ENCODE data around the gene MEI1.
"Not testable (repeated sequence)": the region's sequence is repeated elsewhere in the genome, so short reads cannot be mapped to it uniquely, and the experiment has no call there.

The MEI1 gene

DNA sequence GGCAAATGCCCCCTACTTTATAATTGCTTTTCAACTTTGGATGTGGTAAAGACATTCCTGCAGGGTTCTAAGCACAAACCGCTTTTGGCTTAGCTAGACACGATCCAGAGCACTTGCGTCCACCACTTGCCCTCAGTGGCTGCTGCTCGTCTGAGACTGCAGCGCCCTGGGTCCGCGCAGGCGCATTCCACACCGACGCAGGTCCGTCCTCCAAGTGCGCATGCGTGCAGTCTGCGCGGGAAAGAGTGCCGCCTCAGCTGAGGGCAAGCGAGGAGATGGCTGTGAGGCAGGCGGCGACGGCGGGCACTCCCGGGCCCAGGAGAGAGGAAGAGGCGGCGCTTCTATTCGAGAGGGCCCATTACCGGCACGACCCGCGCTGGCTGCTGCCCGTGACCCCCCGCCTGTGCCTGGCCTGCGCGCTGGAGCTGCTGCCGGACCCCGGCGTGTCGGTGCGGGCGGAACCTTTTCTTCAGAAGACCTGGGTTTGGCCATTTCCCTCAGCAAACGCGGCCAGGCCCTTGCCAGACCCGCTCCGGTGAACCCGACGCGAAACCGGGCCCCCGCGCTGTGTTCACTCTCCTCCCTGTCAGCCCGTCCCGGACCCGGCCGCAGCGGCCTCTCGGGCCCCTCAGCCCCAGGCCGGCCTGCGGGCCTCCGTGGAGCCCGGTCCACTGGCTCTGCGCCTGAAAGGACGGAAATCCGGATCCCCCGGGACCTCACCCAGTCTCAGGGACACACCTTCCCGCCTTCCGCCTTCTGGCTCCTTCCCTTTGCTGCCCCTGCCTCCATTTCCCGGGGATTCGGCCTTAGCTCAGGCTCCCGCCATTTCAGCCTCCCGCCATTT, at the start of gene MEI1:
Gene MEI1 (plus strand): TSS at position 240 of the 844 bp plus-strand sequence. CDS start 36 bp downstream, at position 276.
- peak; percentile 92 for DNase-seq (ENCODE audit: low spot score)

- no peak for DNase-seq (ENCODE audit: low spot score)
These were observed 49.1 kb upstream of the MEI1 start for GRCh38 chr22:41650229-41650628.

- DNase-seq (ENCODE audit: low spot score): no peak
These were observed 48.5 kb upstream of the MEI1 start for GRCh38 chr22:41650821-41651220.

- no peak for DNase-seq (ENCODE audit: low spot score)
These were observed 45.0 kb upstream of the MEI1 start for GRCh38 chr22:41654322-41654721.

- DNase-seq (ENCODE audit: low spot score): no peak
These were observed 42.7 kb upstream of the MEI1 start for GRCh38 chr22:41656556-41656955.

DNA sequence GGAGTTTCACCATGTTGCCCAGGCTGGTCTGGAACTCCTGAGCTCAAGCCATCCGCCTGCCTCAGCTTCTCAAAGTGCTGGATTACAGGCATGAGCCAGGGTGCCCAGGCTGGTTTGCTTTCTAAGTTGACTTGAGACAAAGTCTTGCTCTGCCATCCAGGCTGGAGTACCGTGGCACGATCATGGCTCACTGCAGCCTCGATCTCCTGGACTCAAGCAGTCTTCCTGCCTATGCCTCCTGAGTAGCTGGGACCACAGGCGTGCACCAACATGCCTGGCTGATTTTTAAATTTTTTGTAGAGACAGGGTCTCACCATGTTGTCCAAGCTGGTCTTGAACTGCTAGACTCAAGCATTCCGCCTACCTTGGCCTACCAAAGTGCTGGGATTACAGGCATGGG, 41.6 kb upstream of the MEI1 start:
- no peak for DNase-seq (ENCODE audit: low spot score)

DNA sequence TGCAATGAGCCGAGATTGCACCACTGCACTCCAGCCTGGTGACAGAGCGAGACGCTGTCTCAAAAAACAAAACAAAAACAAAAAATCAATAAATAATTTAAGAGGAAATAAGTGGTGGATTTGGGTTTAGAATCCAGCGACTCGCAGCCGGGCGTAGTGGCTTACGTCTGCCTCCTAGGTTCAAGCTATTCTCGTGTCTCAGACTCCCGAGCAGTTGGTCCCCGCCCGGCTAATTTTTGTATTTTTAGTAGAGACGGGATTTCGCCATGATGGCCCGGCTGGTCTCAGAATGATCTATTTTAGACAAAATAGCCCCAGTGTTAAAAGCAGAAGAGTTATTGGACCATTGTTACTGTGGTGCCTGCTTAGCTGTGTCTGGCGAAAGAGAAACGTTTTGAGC, 40.4 kb upstream of the MEI1 start:
- no peak for DNase-seq (ENCODE audit: low spot score)

DNA sequence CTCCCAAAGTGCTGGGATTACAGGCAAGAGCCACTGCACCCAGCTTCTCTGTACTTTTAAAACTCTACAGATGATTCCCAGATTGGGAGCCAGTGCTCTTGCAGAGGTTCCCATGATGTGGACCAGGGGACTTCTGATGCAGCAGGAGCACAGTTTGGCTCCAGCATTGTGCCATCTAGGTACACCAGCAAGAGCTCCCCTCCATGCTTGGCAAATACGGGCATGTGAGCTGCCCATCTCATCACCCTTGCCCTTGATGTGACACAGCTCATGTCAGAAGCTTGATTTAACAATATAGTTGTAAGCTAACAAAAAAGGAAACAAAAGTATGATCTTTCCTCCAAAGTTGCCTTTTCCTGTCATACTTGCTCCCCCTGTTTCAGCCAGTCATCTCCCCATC, 39.4 kb upstream of the MEI1 start:
- no peak for DNase-seq (ENCODE audit: low spot score)

DNA sequence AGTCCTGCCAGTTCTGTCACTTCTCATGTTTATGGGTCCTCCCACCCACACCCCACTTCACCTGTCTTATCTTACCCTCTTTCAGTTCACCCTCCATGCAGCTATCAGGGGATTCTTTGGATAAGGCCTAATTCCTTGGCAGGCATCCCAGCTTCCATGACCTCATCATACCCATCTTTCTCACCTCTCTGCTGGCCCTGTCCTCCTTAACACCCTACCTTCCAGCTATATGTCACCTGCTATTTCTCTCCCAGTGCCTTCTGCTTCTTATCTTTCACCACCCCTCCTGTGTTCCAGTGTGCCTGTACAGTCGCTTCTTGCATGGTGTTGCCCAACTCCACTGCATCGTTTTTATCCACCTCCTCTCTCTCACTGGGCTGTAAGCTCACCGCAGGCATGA, 38.9 kb upstream of the MEI1 start:
- DNase-seq (ENCODE audit: low spot score): no peak

GRCh38 chr22:41661088-41661487, 38.2 kb upstream of the MEI1 start:
- no peak for DNase-seq (ENCODE audit: low spot score)

GRCh38 chr22:41661713-41662112, 37.6 kb upstream of the MEI1 start:
- DNase-seq (ENCODE audit: low spot score): no peak

- DNase-seq (ENCODE audit: low spot score): not testable (repeated sequence)
These were observed 35.7 kb upstream of the MEI1 start for GRCh38 chr22:41663594-41663993.

DNA sequence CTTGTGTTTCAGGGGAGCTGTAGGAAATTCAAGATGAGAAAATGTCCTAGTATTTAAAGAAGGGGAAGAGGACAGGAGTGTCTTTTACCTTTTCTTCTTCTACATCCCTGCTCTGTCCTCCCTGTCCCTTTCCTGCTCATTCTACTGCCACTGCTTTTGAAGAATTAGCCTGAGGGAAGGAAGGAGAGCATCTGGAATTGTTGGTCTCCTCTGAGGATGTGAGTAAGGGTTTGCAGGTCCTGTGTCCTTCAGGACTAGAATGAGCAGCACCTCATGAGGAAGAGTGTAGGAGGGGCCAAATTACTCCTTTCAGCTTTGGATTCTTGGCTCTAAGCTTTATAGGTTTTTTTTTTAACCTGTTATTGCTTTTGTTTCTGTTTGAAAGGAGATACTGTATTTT, 34.8 kb upstream of the MEI1 start:
- no peak for DNase-seq (ENCODE audit: low spot score)

DNA sequence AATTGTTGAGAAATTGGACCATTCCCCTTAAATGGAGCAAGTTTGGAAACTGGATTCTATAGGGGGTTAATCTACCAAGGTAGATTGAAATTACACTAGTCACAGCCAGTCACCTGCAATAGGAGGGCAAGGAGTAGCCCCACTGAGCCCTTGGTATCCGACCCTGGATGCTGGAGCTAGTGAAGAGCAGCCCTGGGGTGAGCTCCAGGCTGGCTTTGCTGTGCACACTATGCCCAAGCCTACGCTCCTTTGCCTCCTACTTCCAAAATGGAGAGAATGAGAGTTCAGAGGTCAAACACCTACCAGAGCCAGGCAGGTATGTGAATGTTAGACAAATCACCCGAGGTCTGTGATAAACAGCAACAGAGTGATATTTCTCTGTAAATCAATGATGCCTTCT, 34.4 kb upstream of the MEI1 start:
- DNase-seq (ENCODE audit: low spot score): no peak

DNA sequence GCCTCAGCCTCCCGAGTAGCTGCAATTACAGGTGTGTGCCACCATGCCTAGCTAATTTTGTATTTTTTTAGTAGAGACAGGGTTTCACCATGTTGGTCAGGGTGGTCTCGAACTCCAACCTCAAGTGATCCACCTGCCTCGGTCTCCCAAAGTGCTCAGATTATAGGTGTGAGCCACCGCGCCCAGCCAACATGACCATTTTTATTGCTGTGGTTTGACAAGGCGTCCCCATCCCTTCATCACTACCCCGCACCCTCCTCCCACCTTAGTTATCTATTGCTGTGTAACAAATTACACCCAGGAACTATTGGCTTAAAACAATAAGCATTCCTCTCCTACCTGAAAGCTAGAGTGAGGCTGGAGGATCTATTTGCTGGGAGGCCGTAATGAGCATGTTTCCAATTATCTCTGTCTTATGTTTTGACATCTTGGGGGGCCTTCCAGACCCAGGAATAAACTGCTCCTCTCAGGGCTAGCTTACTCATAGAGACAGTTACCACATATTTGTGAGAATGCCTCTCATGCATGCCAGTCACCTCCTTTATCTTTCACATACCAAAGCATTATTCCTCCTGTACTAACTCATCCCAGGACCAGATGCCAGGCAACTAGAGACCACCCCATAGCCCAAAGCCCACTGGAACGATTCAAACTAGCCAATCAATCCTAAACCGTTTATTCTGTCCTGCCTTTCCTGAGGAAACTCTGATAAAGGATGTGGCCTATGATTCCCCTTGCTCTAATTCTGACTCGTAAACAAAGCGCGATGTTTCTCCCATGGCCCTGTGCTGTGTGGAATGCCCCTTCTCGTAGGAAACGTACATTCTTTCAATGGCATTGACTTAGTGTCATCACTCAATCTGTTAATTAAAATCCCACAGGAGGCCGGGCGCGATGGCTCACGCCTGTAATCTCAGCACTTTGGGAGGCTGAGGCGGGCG, 30.1 kb upstream of the MEI1 start:
- no peak for DNase-seq (ENCODE audit: low spot score)

- DNase-seq (ENCODE audit: low spot score): not testable (repeated sequence)
These were observed 27.2 kb upstream of the MEI1 start for GRCh38 chr22:41672096-41672495.

DNA sequence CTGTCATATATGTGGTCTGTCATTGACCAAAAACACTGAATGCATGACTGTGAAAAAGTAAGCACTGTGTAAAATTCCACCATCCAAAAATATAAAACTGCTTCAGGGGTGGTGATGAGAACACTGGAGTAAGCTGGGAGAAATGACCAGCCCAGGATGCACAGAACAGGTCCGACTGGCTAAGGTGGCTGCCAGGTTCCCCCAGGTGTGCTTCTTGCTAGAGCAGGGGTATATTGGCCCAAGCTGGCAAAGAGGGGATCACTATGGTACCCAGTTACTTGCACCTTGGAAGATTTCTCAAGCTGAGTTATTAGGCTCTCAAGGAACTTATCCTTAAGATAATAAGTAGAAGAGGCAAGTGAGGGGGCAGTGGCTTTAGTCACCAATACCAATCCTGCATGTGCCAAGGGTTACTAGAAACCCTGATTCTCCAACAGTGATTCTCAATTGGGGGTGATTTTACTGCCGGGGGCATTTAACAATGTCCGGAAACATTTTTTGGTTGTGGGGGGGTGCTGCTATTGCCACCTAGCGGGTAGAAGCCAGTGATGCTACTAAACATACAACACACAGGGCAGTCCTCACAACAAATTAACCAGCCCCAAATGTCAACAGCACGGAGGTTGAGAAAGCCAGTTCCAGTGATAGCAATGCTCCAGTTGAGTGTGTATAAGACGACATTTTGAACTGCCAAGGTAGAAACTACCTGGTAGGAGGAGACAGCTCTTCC, 26.4 kb upstream of the MEI1 start:
- DNase-seq (ENCODE audit: low spot score): no peak

GRCh38 chr22:41674846-41675340, 24.4 kb upstream of the MEI1 start:
- no peak for DNase-seq (ENCODE audit: low spot score)

DNA sequence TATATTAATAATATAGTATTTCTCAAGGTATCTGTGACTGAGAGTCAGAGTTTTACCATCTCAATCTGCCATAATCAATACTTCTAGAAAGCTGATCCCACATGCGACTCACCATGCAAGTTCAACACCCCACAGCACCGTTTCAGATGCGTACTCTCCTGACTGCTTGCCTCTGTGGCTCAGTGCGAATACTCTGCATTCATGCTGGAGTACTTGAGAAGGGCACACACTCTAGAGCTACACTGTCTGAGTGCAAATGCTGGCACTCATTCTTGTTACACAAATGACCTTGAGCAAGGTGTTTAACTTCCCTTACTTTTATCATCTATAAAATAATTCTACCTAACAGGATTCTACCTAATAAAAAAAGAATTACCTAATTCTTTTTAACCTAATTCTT, 23.2 kb upstream of the MEI1 start:
- DNase-seq (ENCODE audit: low spot score): no peak

- DNase-seq (ENCODE audit: low spot score): no peak
These were observed 17.7 kb upstream of the MEI1 start for GRCh38 chr22:41681616-41682015.

GRCh38 chr22:41682033-41682807, 17.1 kb upstream of the MEI1 start:
- DNase-seq (ENCODE audit: low spot score): peak; percentile 82

All from activated CD4-positive, alpha-beta T cell treated with anti-CD3 and anti-CD28 coated beads, Interleukin-2, Interleukin-4, amounts not matched to agents 100 ng/mL and 50 ng/mL, durations not matched to agents 16 hours and 8 hours (primary cell).